Measurements from ENCODE around the gene JDP2.

JDP2 gene

GRCh38 chr14:75411214-75411540 lies 16.6 kb upstream of the JDP2 start:
- no peak for DNase-seq

DNA sequence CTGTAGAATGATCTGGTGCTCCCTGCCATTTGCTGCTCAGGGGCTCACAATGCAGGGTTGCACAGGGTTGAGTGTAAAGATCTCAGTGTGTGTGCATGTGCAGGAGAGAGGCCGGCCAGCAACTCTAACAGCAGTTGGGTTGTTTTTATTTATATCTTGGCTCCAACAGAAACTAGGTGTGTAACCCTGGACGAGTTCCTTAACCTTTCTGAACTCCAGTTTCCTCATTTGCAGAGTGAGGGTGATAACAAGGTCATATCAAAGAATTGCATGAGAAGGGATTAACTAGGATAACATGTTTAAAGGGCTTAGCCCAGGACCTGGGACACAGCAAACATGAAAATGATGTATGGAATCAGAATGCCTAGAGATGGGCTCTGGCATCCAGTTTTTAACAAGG lies 14.8 kb upstream of the JDP2 start:
- DNase-seq = no peak

GRCh38 chr14:75417674-75418073 lies 10.1 kb upstream of the JDP2 start:
- no peak for DNase-seq

- DNase-seq = peak; percentile 28
These were observed 8.7 kb upstream of the JDP2 start for GRCh38 chr14:75418850-75419768.

DNA sequence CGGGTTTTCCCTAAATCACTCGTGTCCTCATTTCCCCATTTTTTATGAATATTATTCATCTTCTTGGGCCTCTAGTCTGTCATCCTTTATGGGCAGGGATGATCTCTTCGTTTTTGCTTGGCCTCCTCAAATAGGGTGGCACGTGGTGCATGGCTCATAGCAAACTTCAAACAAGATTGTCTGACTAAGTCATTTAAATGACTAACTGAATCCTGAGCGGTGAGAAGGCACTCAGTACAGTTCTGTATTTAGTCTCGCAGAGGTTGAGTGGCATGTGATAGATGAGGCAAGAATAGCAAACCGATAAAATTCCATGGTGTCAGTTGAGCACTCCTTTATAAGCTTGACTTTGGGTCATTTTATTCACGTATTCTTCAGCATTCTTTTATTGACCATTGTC lies 5.7 kb upstream of the JDP2 start:
- DNase-seq = no peak

DNA sequence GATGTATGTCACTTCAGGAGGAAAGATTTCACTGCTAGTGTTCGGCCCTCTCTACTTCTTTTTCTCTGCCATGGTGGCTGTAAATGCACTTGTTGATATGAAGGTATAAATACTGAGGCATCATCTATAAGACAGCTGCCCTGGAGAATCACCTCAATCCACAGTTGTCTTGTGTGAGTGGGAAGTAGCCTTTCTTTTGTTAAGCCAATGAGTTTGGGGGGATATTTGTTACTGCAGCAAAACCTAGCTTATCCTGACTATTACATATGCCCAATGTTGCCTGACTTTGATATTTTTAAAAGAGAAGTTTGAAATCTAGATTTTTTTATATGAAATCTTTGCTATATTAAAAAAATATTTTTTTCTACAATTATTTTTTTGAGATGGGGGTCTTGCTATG lies 3.3 kb upstream of the JDP2 start:
- DNase-seq = no peak

DNA sequence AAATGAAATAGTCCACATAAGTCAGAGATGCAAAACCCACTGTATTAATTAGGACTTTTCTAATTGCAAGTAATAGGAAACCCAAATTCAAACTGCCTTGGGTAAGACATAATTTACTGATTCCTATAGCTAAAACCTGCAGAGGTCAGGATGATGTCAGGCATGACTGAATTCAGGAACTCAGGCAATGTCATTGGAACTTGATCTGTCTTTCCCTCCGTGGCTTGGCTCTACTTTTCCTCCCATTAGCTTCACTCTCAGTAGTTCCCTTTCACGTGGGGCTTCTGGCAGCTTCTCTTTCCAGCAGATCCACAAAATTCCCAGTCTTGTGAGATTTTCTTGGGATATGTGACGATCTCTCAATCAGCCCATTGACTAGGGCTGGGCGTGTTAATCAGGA lies 2.4 kb upstream of the JDP2 start:
- no peak for DNase-seq

DNA sequence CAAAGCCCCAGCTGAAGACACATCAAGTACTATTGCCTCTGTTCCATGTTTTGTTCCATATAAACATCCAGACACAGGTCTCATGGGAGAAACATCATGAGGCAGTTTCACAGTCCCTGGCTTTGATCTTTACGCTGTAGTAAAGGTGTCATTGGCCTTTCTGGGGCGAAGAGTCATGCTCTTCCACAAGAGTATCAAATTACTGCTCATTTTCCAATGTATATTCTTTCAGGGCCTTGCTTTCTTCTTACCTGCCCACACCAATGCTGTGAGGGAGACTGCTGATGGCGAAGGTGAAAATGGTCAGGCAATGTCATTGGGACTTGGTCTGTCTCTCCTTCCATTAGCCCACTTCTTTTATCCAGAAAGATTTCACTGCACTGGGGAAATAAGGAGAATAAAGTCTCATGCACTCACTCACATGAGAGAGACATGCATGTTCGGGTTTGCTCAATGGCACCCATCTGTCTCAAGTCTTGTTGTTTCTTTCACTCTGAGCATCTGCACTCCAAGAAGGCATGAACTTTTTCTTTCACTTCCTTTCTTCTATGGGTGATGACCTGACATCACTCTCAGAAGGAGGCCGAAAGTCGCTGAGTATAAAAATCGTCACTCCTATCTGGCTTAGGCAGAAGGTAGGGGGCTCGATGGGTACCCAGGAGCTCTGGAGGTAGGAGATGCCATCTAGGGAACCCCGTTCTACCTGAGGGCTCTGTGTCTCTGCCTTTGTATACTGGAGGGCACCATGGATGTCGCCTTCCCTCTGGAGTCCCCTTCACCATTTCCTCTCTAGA lies 1.3 kb upstream of the JDP2 start:
- no peak for DNase-seq

DNA sequence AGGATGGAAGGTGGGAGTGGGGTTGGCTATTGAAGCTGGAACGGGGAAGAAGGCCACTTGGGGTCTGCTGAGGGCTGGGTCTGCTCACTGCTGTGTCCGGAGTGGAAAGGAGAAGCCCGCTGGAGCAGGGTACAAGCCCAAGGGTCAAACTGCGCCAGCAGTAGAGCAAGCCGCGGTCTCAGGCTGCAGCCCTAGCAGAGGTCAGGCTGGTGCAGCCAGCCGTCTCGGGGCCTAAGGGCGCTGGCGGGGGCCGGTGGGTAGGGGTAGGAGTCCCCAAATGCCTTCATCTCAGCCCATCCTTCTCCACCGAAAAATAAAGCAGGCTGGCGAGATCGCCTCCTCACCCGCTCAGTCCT lies 718 bp upstream of the JDP2 start:
- peak; percentile 31 for DNase-seq

DNA sequence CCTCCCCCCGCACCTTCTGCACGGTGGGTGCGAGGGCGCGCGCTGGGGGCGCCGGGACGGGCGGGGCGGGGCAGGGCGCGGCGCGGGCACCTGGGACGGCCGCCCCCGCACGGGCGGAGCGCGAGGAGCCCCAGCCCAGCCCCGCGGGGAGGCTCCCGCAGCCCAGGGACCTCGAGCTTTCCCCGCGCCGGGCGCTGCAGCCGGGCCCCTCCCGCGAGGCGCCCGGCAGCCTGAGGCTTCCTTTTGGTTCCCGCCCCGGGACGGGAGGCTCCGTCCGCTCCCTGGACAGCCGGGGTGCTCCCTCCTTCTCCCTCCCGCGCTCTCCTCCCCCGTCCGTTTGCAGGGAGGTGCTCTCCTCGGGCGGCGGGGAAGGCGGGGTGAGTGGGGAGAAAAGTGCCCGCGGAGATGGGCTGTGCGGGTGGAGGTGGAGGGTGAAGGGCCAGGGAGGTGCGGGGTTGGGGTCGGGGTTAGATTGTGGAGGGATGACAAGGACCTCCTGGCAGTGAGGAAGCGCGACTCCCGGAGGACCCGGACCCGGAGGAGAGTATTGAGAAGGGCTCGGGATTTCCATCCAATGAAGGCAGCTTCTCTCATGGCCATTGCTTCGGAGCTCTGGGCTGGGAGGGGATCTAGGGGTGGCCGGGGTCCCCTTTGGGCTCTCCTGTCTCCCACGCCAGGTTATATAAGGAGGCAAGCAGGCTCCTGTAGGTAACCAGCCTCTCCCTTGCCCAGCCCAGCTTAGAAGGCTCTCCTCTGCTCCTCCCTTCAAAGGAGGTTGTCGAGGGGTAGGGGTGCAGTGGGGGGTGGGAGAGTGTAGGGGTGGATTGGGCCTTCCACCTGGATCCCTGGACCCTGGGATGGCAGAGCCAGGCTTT lies 645 bp downstream of the JDP2 start:
- peak; percentile 39 for DNase-seq

- DNase-seq = no peak
These were observed 1.7 kb downstream of the JDP2 start for GRCh38 chr14:75429562-75429961.

- DNase-seq = no peak
These were observed 2.3 kb downstream of the JDP2 start for GRCh38 chr14:75430116-75430515.

GRCh38 chr14:75430526-75430925 lies 2.7 kb downstream of the JDP2 start:
- DNase-seq = no peak

- DNase-seq = no peak
These were observed 3.2 kb downstream of the JDP2 start for GRCh38 chr14:75430976-75431375.

GRCh38 chr14:75431827-75432226 lies 4.0 kb downstream of the JDP2 start:
- no peak for DNase-seq

DNA sequence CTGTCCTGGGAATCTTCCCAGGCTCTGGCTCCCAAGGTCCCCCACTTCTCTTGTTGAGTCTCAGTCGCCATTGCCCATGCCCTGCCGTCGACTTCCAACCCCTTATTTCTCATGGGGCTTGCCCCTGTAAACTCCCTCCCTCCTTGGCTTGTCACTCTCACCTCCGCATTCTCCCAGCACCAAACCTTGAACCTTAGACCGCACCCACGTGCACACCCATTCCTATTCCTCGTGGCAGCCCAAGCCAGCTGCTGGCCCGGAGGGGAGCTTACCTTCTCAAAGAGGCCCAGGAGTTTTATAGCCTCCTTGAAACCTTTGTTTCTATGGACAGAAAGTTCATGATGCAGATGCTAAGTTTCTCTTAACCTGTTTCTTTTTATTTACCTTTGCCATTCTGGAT lies 4.6 kb downstream of the JDP2 start:
- DNase-seq = no peak

DNA sequence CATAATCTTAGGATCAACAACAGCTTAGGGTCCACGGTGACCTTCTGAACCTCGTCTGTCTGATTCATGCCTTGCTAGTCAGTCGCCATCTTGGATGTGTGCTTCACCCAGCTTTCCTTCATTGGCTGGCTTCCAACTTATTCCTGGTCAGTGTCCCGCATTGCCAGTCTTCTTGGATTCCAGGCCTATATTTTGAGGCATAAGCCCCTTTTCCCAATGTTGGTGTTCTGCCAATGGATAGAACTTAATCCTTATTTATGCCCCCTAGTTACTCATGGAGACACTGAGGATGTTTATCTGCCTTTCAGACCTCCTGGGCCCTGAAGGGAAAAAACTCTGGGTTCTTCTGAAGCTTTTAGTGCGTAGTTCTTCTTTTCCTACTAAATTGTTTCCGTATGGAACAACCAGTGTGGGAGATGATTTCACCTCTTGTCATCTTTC lies 5.8 kb downstream of the JDP2 start:
- DNase-seq = no peak

- DNase-seq = no peak
These were observed 6.5 kb downstream of the JDP2 start for GRCh38 chr14:75434138-75434889.

DNA sequence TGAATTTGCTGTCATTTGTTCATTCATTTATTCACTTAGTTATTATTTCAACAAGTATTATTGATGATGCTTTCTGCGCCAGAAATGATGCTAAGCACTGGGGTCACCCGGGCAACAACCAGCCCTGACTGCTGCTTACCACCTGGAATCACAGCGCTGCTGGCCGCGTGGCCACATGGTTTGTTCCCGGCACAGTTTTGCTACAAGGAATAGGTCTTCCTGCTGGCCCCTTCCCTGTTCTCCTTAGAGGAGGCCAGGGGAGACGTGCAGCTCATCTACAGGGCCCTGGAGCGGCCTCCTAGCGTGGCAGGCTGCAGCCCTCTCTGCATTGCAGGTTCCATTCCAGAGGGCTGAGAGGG lies 7.0 kb downstream of the JDP2 start:
- no peak for DNase-seq

DNA sequence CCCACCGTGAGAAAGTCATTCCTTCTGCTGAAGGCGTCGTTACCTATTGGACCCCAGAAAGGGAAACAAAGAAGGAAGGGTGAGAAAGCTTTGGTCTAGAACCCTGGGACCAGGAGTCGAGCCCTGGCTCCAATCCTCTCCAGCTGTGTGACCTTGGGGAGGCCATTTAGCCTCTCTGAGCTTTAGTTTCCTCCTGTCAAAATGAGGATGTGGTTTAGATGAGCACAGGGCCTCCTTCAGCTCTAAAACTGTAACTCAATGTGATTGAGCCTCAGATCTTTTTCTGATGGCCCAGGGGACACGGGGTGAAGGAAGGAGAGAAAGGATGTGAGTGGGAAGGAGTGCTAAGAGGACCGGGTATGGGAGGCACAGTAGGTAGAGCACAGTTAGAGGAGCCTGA lies 7.7 kb downstream of the JDP2 start:
- no peak for DNase-seq

- DNase-seq = no peak
These were observed 9.7 kb downstream of the JDP2 start for GRCh38 chr14:75437201-75438143.
